Measurements from ENCODE around the gene SRM. TPM values are rescaled to one million over a fixed set of nuclear protein-coding genes. Genes with fewer than 3 reads are reported as not detected.

Gene SRM
- total RNA-seq, 6 donors from 2014 or later, result 7.3 to 72.9 (median 50.2) TPM

DNA sequence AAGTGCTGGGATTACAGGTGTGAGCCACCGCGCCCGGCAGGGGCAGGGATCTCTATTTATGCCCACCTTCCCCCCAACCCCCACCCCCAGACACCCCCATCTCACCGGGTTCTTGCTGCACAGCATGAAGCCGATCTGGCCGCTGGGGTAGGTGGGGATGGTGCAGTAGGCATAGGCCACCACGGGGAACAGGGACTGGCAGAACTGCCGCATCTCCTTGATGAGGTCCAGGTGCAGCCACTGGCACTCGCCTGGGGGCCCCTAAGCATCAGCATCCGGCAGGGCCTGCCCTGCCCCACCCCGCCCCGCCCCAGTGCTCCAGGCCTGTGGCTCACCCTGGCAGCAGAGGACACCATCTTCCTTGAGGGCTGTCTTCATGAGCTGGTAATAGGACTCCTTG is 4.1 kb downstream of the SRM start:
- TF ChIP-seq, protein P1, sequence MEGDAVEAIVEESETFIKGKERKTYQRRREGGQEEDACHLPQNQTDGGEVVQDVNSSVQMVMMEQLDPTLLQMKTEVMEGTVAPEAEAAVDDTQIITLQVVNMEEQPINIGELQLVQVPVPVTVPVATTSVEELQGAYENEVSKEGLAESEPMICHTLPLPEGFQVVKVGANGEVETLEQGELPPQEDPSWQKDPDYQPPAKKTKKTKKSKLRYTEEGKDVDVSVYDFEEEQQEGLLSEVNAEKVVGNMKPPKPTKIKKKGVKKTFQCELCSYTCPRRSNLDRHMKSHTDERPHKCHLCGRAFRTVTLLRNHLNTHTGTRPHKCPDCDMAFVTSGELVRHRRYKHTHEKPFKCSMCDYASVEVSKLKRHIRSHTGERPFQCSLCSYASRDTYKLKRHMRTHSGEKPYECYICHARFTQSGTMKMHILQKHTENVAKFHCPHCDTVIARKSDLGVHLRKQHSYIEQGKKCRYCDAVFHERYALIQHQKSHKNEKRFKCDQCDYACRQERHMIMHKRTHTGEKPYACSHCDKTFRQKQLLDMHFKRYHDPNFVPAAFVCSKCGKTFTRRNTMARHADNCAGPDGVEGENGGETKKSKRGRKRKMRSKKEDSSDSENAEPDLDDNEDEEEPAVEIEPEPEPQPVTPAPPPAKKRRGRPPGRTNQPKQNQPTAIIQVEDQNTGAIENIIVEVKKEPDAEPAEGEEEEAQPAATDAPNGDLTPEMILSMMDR (IDR thresholded peaks at IDR 0.05), result no peak
- no peak for TF ChIP-seq POLR2A (IDR thresholded peaks at IDR 0.05)
- TF ChIP-seq EP300 (IDR thresholded peaks at IDR 0.05), result no peak
- no peak overlapping the region for H3K4me3 ChIP-seq
- DNase-seq, result no peak

DNA sequence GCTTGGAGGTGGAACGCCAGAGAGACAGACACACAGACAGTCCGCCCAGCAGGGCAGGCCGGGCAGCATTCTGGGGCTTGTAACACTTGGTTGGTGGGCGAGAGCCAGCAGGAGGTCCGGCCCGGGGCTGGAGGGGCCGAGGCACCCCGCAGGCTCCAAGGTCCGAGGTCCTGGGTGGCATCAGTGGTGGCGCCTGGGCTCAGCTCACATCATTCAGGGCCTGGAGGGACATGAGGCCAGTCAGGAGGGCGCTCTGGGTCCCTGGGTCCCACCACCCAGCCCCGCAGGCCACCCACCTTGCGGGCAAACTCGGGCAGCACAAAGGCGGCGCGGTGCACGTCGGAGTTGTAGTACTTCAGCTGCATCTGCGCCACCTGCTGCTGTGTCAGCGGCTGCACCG is 5.2 kb downstream of the SRM start:
- DNase-seq (no peak), ATAC-seq (ENCODE audit: low FRiP score in 2 of 2) (no peak)
- Histone ChIP-seq H3K4me3 (no peak overlapping the region), H3K4me1 (peaks cover 8 to 16% (median 13%) of the 10 kb centered on the region in 4 donors), H3K27ac (no peak overlapping the region), H3K9me3 (no peaks in the 10 kb centered on the region), H3K27me3 (no peaks in the 10 kb centered on the region), H3K36me3 (peaks cover 6 to 40% (median 31%) of the 10 kb centered on the region in 4 donors)
- WGBS, 2 donors, result 84 to 92% methylated on average over 11 to 20 of the region's 22 CpGs
- TF ChIP-seq, protein P1 (IDR thresholded peaks at IDR 0.05), result no peak
- TF ChIP-seq POLR2AphosphoS5 (IDR thresholded peaks at IDR 0.05), result no peak
- TF ChIP-seq POLR2A (IDR thresholded peaks at IDR 0.05), result no peak
- TF ChIP-seq EP300 (IDR thresholded peaks at IDR 0.05), result no peak

More for the DNA sequence above, 4.1 kb downstream of the SRM start:
- WGBS, 2 donors, result 90 to 93% methylated on average over 3 to 12 of the region's 12 CpGs
- no peak overlapping the region for H3K27ac ChIP-seq
- H3K36me3 ChIP-seq, result peaks cover 6 to 40% (median 31%) of the 10 kb centered on the region in 4 donors
- H3K27me3 ChIP-seq, result no peaks in the 10 kb centered on the region
- no peaks in the 10 kb centered on the region for H3K9me3 ChIP-seq
- peaks cover 10 to 18% (median 15%) of the 10 kb centered on the region in 4 donors for H3K4me1 ChIP-seq
- no peak for ATAC-seq (ENCODE audit: low FRiP score in 2 of 2)

DNA sequence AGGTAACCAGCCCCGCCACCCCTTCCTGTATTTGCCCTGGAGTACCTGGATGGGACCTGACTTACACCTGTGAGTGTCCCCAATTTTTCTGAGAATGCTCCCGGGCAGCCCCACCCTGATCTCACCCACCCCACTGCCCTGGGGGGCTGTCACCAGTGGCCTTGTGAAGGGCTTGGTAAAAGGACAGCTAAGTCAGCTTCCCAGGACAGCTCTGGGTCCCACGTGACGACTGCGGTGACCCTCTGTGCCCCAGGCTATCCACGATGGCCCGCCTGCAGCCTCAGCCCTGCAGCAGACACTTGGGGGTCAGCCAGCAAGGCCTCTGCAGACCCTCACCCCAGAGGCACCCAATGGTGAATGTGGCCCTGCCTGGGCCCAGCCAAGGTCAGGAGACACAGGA is 5.6 kb downstream of the SRM start:
- Histone ChIP-seq H3K27ac (no peak overlapping the region), H3K9me3 (no peaks in the 10 kb centered on the region), H3K4me3 (no peak overlapping the region), H3K36me3 (peaks cover 6 to 40% (median 31%) of the 10 kb centered on the region in 4 donors), H3K4me1 (peaks cover 8 to 15% (median 9%) of the 10 kb centered on the region in 4 donors), H3K27me3 (no peaks in the 10 kb centered on the region)
- TF ChIP-seq POLR2A (IDR thresholded peaks at IDR 0.05) (no peak), EP300 (IDR thresholded peaks at IDR 0.05) (no peak), POLR2AphosphoS5 (IDR thresholded peaks at IDR 0.05) (no peak)
- TF ChIP-seq, protein P1 (IDR thresholded peaks at IDR 0.05), result no peak
- DNase-seq, result no peak
- 79% methylated on average over 7 of the region's 7 CpGs; no CpG with 5 or more reads in 1 of the 2 donors for WGBS, 2 donors
- ATAC-seq (ENCODE audit: low FRiP score in 2 of 2), result no peak

DNA sequence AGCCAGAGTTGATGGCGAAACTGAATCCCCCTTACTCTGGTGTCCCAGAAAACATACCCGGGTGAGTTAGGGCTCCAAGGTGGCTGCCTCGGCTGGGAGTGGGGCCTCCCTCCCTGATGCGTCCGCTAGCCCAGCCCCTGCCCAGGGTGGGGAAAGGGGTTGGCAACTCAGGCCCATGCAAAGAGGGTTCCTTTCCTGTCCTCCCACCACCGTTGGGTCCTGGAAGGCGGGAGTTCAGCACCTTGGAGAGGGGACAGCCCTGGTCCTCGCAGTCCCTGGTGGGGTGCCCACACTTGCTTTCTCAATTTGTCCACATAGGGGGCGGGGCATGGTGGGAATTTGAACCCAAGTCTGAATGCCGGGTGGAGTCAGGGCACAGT is 6.1 kb downstream of the SRM start:
- Histone ChIP-seq H3K4me1 (peaks cover 3 to 10% (median 4%) of the 10 kb centered on the region in 4 donors), H3K27ac (no peak overlapping the region), H3K9me3 (no peaks in the 10 kb centered on the region), H3K4me3 (no peak overlapping the region), H3K36me3 (peaks cover 6 to 40% (median 31%) of the 10 kb centered on the region in 4 donors), H3K27me3 (no peaks in the 10 kb centered on the region)
- DNase-seq (no peak), ATAC-seq (ENCODE audit: low FRiP score in 2 of 2) (peak; percentile 29 to 44)
- WGBS, 2 donors, result 63 to 67% methylated on average over 2 to 10 of the region's 10 CpGs
- TF ChIP-seq EP300 (IDR thresholded peaks at IDR 0.05) (no peak), POLR2A (IDR thresholded peaks at IDR 0.05) (no peak), POLR2AphosphoS5 (IDR thresholded peaks at IDR 0.05) (no peak)
- TF ChIP-seq, protein P1 (IDR thresholded peaks at IDR 0.05), result no peak
